ENCODE measurements around the gene ACTN2.

Gene ACTN2

DNA sequence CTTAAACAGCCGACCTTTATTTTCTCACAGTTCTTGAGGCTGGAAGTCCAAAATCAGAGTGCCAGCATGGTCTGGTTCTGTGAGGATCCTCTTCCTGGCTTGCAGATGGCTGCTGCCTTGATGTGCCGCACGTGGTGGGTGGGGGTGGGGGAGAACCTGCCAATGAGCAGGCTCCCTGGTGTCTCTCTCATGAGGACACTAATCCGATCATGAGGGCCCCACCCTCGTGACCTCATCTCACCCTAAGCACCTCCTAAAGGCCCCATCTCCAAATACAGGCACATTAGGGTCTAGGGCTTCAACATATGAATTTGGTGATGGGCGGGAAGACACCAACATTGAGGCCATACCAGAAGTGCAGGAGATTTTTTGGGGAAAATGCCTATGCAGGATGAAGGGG, 37.8 kb downstream of the ACTN2 start:
- no peak for FAIRE-seq
- no peak for DNase-seq (ENCODE audit: insufficient read length, low spot score)
- TF ChIP-seq, protein P1, sequence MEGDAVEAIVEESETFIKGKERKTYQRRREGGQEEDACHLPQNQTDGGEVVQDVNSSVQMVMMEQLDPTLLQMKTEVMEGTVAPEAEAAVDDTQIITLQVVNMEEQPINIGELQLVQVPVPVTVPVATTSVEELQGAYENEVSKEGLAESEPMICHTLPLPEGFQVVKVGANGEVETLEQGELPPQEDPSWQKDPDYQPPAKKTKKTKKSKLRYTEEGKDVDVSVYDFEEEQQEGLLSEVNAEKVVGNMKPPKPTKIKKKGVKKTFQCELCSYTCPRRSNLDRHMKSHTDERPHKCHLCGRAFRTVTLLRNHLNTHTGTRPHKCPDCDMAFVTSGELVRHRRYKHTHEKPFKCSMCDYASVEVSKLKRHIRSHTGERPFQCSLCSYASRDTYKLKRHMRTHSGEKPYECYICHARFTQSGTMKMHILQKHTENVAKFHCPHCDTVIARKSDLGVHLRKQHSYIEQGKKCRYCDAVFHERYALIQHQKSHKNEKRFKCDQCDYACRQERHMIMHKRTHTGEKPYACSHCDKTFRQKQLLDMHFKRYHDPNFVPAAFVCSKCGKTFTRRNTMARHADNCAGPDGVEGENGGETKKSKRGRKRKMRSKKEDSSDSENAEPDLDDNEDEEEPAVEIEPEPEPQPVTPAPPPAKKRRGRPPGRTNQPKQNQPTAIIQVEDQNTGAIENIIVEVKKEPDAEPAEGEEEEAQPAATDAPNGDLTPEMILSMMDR (IDR thresholded peaks at IDR 0.05; ENCODE audit: insufficient read depth, missing control alignments), result no peak

DNA sequence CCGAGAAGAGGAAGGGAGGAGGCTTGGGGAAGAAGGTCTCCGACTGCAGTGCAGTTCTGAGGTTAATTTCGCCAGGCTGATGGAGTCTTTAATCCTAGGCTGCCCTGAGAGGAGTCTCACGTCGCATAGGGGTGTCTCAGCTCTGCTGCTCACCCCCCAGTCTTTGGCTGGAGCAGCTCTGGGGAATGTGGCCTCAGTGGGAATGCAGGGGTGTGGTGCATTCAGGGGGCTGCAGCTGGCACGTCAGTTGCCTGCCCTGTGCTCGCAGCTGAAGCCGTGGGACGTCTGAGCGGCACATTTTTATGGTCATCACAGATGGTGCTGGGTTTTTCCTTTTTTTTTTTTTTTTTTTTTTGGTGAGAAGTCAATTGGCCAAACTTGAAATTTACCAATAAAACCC, 38.2 kb downstream of the ACTN2 start:
- DNase-seq (ENCODE audit: insufficient read length, low spot score) (no peak), FAIRE-seq (no peak)
- TF ChIP-seq, protein P1 (IDR thresholded peaks at IDR 0.05; ENCODE audit: insufficient read depth, missing control alignments), result no peak

DNA sequence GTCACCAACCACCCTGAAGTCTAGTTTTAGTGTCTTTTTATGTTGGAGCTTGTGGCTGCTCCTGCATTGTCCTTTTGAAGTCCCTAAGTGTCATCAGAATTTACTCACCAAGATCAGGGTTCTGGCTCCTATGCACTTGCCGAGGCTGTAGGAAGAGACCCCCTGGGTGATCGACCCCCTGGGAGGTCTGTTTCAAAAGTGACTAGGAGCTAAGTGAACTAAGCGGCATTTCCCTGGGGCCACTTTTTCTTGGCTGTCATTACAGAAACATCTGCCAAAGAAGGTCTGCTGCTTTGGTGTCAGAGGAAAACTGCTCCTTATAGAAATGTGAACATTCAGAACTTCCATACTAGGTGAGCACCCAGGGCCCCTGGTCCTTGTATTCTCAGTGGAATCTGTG, 39.4 kb downstream of the ACTN2 start:
- FAIRE-seq (no peak), DNase-seq (ENCODE audit: insufficient read length, low spot score) (no peak)
- TF ChIP-seq, protein P1 (IDR thresholded peaks at IDR 0.05; ENCODE audit: insufficient read depth, missing control alignments), result no peak

DNA sequence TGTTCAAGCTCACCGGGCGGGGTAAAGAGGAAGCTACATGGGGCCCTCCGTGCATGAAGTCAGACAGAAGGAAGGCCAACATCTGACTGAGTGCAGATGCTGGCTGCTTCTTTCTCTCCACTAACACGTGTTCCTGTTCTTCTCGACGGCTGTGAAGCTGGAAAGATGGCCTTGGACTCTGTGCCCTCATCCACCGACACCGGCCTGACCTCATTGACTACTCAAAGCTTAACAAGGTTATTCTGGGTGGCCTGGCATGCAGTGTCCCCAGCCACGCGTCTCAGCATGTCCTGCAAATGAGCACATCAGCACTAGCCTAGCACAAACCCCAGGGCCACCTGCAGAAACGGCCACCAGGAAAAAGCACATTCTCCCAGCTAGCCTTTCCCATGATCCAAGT, 41.2 kb downstream of the ACTN2 start:
- DNase-seq (ENCODE audit: insufficient read length, low spot score) (no peak), FAIRE-seq (no peak)
- TF ChIP-seq, protein P1 (IDR thresholded peaks at IDR 0.05; ENCODE audit: insufficient read depth, missing control alignments), result no peak

DNA sequence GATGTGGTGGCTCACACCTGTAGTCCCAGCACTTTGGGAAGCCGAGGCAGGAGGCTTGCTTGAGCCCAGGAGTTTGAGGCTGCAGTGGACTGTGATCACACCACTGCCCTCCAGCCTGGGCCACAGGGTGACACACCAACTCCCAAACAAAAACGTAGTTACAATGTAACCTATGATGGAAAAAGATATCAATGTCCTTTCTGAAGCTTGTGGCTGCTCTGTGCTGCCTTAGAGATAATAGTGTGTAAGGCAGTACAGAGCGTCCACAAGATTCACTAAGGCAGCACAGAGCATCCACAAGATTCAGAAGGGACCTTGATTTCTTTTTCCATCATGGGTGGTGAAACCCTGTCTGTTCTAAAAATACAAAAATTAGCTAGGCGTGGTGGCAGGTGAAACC, 42.5 kb downstream of the ACTN2 start:
- FAIRE-seq, result no peak
- TF ChIP-seq, protein P1 (IDR thresholded peaks at IDR 0.05; ENCODE audit: insufficient read depth, missing control alignments), result no peak

DNA sequence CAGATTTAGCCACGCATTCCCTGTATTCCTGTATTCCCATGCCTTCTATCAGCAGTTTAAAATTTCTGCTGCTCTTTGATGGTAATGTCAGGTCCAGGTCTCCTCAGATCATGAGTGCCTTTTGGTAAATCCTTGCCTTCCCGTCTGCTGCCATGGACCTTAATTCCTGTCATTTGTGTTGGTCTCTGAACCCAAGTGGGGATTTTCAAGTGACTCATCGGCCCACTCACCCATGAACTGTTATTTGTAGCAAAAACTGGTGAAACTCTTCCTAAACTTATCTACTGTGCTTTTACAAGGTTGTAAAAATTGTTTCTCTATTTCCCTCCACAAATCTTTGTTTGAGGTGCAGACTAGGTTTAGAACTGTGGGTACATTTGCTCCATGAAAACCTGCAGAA, 47.4 kb downstream of the ACTN2 start:
- FAIRE-seq (no peak), DNase-seq (ENCODE audit: insufficient read length, low spot score) (no peak)
- TF ChIP-seq, protein P1 (IDR thresholded peaks at IDR 0.05; ENCODE audit: insufficient read depth, missing control alignments), result no peak

More for the DNA sequence above, 42.5 kb downstream of the ACTN2 start:
- DNase-seq (ENCODE audit: insufficient read length, low spot score), result no peak

DNA sequence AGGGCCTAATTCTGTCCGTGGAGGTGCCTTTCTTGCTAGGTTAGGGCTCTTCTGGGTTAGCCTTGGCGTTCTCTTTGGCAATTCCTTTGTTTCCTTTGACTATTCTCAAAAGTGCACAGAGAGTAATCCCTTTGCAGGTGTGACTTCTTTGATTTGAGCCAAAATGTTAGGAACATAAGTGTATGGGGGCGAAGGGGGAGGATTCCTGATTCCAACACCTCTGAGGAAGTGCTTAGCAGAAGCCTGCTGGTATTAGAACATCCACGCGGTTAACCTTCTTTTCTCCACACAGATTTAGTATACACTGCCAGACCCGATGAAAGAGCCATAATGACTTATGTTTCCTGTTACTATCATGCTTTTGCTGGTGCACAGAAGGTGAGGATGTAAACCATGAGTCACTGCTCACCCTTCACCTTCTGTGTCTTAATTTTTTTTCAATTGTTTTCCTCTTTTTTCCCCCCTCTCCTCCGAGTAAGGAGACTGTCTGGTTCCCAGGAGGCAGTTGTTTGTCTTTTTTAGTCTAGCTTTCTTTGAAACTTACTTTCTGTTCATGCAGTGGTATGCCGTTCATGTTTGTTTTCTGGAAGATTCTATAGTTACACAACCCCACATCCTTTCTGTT, 48.0 kb downstream of the ACTN2 start:
- DNase-seq (ENCODE audit: insufficient read length, low spot score) (no peak), FAIRE-seq (no peak)
- TF ChIP-seq, protein P1 (IDR thresholded peaks at IDR 0.05; ENCODE audit: insufficient read depth, missing control alignments), result no peak

Data from D721Med (cell line).